Fibroblast of lung (primary cell): ENCODE data around the gene PDE11A.

Experiments used
- CTCF ChIP-seq, 2 donors: IDR thresholded peaks in 1 of 2; conservative IDR thresholded peaks in 1 of 2; 1 replicate in 1 of 2; 2 replicates in 1 of 2; pipeline ENCODE4 v1.5.1; 2011 to 2012; ENCODE audit warnings: low read length in 2 of 2, control low read depth in 1 of 2, inconsistent platforms in 1 of 2, low read depth in 1 of 2, mild to moderate bottlenecking in 1 of 2
- EZH2 ChIP-seq: IDR thresholded peaks from 2 replicates; pipeline ENCODE4 v1.5.1; 2012; ENCODE audit warnings: low read length, control low read depth, mild to moderate bottlenecking; ENCODE audit errors: missing control alignments

GRCh38 chr2:177893880-177894279 lies 178.7 kb downstream of the PDE11A start:
- TF ChIP-seq CTCF (conservative IDR thresholded peaks at IDR 0.05 in 1 of 2, IDR thresholded peaks at IDR 0.05 in 1 of 2; ENCODE audit: low read depth in 1 of 2, low read length in 2 of 2) (no peak), EZH2 (no peak)
